HG03066 (cell line): Measurements from ENCODE around the gene SHANK1.
"Not testable (repeated sequence)": the region's sequence is repeated elsewhere in the genome, so short reads cannot be mapped to it uniquely, and the experiment has no call there.

Experiments
- ATAC-seq: cut with Tn5 transposase; IDR thresholded peaks from one replicate; pipeline ENCODE4 v1.9.1; 2021; ENCODE audit warnings: low read depth; ENCODE audit not compliant: unreplicated experiment

Gene SHANK1

DNA sequence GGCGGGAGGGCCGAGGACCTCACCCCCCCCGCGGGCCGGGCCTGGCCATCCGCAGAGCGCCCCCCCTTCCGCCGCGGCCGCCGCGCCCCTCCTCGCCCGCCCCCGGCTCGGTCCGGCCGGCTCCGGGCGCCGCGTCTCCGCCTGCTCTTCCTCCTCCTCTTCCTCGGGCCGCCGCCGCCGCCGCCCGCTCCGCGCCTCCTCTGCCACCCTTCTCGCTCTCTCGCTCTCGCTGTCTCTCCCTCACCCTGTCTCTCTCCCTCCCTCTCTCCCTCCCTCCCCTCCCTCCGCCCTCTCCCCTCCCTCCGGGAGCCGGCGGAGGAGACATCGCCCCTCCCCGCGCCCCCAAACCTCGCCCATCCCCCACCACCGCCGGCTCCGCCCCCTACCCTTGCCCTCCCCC is at the start of gene SHANK1:
TSS of gene SHANK1 (minus strand) at position 237 of the 400 bp plus-strand sequence. CDS start 2,883 bp downstream, outside the sequence.
- no peak for ATAC-seq

DNA sequence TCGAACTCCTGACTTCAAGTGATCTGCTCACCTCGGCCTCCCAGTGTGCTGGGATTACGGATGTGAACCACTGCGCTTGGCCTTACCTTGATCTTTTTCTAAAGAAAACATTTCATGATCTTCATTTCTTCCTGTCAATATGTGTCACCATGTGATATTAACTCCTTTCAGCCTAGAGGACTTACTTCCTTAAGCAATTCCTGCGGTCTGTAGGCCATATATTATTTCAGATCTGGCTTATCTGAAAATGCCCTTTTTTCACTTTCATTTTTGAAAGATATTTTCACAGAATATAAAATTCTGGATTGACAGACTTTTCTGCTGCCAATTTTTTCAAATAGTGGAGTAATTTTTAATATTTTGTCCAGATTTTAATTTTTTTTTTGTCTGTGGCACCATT is 48.7 kb upstream of the SHANK1 start:
- no peak for ATAC-seq

DNA sequence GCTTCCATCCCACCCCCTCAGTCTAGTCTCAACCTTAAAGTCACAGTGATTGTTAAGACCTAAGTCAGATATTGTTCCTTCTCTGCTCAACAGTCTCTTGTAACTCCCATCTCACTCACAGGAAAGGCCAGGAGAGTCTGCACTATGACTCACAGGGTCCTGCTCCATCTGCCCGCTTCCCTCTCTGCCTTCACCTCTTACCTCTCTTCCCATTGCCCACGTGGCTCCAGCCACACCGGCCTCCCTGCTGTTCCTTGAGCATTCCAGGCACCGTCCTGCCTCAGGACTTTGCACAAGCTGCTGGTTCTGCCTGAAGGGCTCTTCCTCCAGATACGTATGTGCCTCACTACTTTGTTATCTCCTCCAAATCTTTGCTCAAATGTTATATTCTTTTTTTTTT is 47.7 kb upstream of the SHANK1 start:
- not testable (repeated sequence) for ATAC-seq

- not testable (repeated sequence) for ATAC-seq
Observed at GRCh38 chr19:50766746-50767145, 47.1 kb upstream of the SHANK1 start.

DNA sequence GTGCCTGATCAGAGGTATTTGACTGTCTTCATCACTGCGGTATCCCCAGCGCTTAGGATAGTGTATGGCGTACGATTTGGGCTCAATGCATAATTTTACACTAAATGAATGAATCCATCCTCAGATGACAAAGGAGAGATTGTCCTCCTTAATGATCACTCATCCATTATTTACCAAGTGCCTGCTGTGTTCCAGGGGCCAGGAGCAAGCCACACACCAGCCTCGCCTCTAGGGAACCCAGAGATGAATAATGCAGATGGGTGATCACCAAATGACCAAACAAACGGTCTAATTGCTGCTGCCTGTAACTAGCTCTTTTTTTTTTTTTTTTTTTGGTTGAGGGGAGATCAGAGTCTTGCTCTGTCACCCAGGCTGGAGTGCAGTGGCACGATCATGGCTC is 44.8 kb upstream of the SHANK1 start:
- no peak for ATAC-seq

DNA sequence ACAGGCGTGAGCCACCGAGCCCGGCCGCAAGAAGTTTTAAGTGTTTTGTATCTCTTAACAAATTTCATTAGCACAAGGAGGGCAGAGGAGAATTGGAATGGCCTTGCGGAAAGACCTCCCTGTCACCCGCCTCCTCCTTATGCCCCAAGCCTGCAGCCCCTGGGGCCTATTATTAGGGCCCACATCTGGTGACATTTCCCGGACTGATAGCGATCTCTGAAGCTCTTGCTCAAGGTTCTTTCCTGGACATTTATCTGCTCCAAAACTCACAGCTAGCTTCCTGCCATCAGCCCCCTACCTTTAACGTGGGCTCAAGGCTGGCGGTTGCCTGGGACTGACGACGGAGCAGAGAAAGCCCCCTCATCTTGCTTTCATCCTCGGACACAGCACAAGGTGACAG is 43.9 kb upstream of the SHANK1 start:
- ATAC-seq = not testable (repeated sequence)

DNA sequence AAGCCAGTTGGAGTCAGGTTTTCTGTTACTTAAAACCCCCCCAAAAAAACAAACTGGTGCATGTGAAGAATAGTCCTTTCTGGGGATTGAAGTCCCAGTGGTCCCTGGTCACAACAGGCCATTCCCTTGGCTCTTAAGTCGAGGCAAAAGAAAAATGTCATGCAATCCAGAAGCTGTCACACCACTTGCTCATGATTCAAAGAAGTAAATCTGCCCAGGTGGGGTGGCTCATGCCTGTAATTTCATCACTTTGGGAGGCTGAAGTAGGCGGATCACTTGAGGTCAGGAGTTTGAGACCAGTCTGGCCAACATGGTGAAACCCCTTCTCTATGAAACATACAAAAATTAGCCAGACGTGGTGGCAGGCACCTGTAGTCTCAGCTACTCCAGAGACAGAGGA is 41.9 kb upstream of the SHANK1 start:
- not testable (repeated sequence) for ATAC-seq

- no peak for ATAC-seq
Observed at GRCh38 chr19:50759886-50760285, 40.3 kb upstream of the SHANK1 start.

- ATAC-seq = not testable (repeated sequence)
Observed at GRCh38 chr19:50759076-50759475, 39.5 kb upstream of the SHANK1 start.

DNA sequence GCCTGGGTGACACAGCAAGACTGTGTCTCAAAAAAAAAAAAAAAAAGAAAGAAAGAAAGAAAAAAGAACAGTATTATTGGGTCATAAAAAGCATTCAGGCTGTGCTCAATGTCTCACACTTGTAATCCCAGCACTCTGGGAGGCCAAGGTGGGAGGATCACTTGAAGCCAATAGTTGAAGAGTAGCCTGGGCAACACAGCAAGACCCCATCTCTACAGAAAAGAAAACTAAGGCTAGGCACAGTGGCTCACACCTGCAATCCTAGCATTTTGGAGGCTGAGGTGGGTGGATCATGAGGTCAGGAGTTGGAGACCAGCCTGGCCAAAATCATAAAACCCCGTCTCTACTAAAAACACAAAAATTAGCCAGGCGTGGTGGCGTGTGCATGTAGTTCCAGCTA is 38.0 kb upstream of the SHANK1 start:
- ATAC-seq = not testable (repeated sequence)

DNA sequence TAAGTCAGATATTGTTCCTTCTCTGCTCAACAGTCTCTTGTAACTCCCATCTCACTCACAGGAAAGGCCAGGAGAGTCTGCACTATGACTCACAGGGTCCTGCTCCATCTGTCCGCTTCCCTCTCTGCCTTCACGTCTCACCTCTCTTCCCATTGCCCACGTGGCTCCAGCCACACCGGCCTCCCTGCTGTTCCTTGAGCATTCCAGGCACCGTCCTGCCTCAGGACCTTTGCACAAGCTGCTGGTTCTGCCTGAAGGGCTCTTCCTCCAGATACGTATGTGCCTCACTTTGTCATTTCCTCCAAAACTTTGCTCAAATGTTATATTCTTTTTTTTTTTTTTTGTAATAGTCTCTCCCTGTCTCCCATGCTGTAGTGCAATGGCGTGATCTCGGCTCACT is 36.6 kb upstream of the SHANK1 start:
- ATAC-seq = not testable (repeated sequence)

GRCh38 chr19:50753879-50754278 is 34.3 kb upstream of the SHANK1 start:
- no peak for ATAC-seq

DNA sequence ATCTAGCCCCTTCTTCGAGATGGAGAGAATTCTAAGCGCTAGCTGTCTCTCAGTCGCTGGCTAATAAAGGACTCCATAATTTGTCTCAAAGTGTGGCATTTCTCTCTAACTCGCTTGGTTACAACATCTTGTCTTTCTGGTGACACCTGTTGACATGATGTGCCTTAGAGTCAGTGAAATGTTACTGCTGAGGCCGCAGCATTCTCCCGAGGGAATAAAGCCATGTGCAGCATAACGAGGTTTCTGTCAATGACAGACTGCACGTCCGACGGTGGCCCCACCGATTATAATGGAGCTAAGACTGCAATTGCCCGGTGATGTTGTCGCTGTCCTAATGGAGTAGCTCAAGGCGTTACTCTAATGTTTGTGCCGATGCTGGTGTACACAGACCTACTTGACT is 30.4 kb upstream of the SHANK1 start:
- ATAC-seq = no peak

DNA sequence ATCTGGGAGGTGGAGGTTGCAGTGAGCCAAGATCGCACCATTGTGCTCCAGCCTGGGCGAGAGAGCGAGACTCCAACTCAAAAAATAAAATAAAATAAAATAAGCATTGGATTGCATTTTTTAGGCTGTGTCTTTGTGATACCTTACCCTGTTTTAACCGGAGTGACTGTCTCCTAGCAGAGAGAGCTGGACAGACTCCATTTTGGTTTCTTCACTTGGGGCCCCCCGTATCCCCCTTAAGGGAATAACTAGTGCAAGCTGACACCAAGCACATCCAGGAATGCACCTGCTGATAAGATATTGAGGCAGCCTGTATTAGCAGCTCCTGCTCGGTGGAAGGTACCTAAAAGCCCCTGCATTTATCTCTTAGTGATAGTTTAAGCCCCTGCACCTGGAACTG is 29.9 kb upstream of the SHANK1 start:
- no peak for ATAC-seq

GRCh38 chr19:50747141-50747540 is 27.5 kb upstream of the SHANK1 start:
- not testable (repeated sequence) for ATAC-seq

- no peak for ATAC-seq
Observed at GRCh38 chr19:50745221-50745620, 25.6 kb upstream of the SHANK1 start.

- ATAC-seq = no peak
Observed at GRCh38 chr19:50743537-50743936, 23.9 kb upstream of the SHANK1 start.

DNA sequence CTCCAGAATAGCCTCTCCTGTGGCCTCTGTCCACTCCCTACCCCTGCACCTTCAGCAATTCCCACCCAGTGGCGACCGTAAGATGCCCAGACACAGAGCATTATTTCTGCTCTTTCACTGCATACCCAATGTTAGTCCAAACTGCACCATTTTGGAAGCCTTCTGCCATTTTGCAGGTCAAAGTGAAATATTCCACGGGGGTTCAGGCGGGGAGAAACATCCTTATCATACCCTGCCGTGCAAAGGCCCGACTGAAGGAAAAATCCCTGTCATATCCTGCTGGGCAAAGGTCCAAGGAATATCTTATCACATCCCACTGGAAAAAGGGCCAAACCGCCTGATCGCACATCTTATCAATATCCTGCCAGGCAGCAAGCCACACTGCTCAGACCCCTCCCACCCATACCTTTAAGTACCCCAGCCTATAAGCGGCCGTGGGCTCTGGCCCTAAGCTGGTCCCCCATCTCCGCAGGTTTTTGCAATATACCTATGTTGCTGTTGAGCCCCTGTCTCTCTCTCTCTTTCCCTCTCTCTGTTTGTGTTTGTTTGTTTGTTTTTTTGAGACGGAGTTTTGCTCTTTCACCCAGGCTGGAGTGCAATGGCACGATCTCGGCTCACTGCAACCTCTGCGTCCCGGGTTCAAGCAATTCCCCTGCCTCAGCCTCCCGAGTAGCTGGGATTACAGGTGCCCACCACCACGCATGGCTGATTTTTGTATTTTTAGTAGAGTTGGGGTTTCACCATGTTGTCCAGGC is 21.8 kb upstream of the SHANK1 start:
- no peak for ATAC-seq

GRCh38 chr19:50739914-50740426 is 20.4 kb upstream of the SHANK1 start:
- no peak for ATAC-seq

- no peak for ATAC-seq
Observed at GRCh38 chr19:50739132-50739913, 19.7 kb upstream of the SHANK1 start.

DNA sequence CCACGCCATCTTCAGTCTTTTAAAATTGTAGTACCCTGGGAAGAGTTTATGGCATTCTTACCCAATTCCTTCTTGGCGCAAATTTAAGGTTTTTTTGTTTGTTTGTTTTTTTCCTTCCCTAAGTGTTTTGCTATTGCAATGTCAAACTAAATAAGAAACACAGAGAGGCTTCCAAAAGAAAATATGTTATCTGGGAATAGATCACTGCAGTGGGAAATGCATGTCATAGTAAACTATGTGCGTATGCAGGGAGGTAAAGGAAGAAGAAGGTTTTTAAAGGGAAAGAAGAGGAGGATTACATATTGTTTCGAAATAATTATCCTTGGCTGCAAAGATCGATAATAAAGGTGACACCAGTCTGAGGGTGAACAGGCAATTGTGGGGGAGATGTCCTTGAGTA is 16.7 kb upstream of the SHANK1 start:
- no peak for ATAC-seq

GRCh38 chr19:50735869-50736268 is 16.3 kb upstream of the SHANK1 start:
- ATAC-seq = no peak
